H1 (cell line): ENCODE results near the gene CENPV. TPM values are rescaled to one million over a fixed set of nuclear protein-coding genes. Genes with fewer than 3 reads are reported as not detected.

Experiments used
- CTCF ChIA-PET: fragments of 300-600 bp; sonication (Branson Sonifier 250); formaldehyde crosslinking; loops from one replicate; lab custom pipeline; 2021; ENCODE audit not compliant: partially characterized antibody; lab: Charles Lee
- POLR2A ChIA-PET: fragments of 300-600 bp; sonication (Branson Sonifier 250); formaldehyde crosslinking; loops from one replicate; lab custom pipeline; 2021; ENCODE audit warnings: inconsistent platforms; ENCODE audit not compliant: partially characterized antibody; lab: Charles Lee
- DNase-seq, 2 experiments: peaks; one replicate each; pipeline versions ENCODE4 v3.0.0 to v3.0.0-alpha.2; 2010 to 2022; ENCODE audit warnings: low spot score in 2 of 2, low read depth in 1 of 2, mixed read lengths in 1 of 2
- FAIRE-seq: peaks from 2 replicates; lab custom pipeline; 2011; peaks lifted over from hg19 to GRCh38; lab: Jason Lieb, UNC
- H2AFZ ChIP-seq: 2 replicates; pipeline ENCODE4 v1.8.1; 2012; ENCODE audit warnings: low read length, inconsistent platforms
- H2AK5ac ChIP-seq: 2 replicates; pipeline ENCODE4 v1.6.1; 2013; ENCODE audit warnings: low read depth, low read length
- H2BK120ac ChIP-seq: replicated peaks from 2 replicates; pipeline ENCODE3; 2013; ENCODE audit warnings: low read depth, low read length, inconsistent platforms
- H2BK12ac ChIP-seq: 2 replicates; pipeline ENCODE4 v1.6.1; 2013; ENCODE audit warnings: low read depth, low read length
- H2BK15ac ChIP-seq: 2 replicates; pipeline ENCODE4 v1.6.1; 2013; ENCODE audit warnings: low read length
- H2BK20ac ChIP-seq: 2 replicates; pipeline ENCODE4 v1.6.1; 2013; ENCODE audit warnings: low read length
- H2BK5ac ChIP-seq: 2 replicates; pipeline ENCODE4 v1.6.1; 2013; ENCODE audit warnings: low read depth, low read length
- H3K14ac ChIP-seq: 2 replicates; pipeline ENCODE4 v1.6.1; 2013; ENCODE audit warnings: inconsistent platforms; ENCODE audit not compliant: insufficient read length
- H3K18ac ChIP-seq: 2 replicates; pipeline ENCODE4 v1.6.1; 2013; ENCODE audit warnings: low read length; ENCODE audit errors: extremely low read depth
- H3K23ac ChIP-seq: 2 replicates; pipeline ENCODE4 v1.6.1; 2013; ENCODE audit warnings: inconsistent platforms; ENCODE audit not compliant: insufficient read length
- H3K23me2 ChIP-seq: 2 replicates; pipeline ENCODE4 v1.6.1; 2013; ENCODE audit warnings: low read depth, low read length
- H3K27ac ChIP-seq: 2 replicates; pipeline ENCODE4 v1.6.1; 2011; ENCODE audit warnings: low read depth, low read length, inconsistent platforms
- H3K27me3 ChIP-seq, 4 experiments: replicated peaks in 1 of 4; 1 replicate in 1 of 4; 2 replicates in 3 of 4; pipeline versions ENCODE4 v1.6.1 to v1.8.1; 2011 to 2013; ENCODE audit warnings: low read length in 3 of 4, mild to moderate bottlenecking in 3 of 4, inconsistent platforms in 2 of 4, mixed read lengths in 2 of 4, moderate library complexity in 1 of 4; ENCODE audit not compliant: control insufficient read depth in 3 of 4, insufficient read depth in 3 of 4; ENCODE audit errors: extremely low read depth in 1 of 4
- H3K36me3 ChIP-seq, 4 experiments: 2 replicates each; pipeline versions ENCODE4 v1.6.1 to v1.8.1; 2011 to 2013; ENCODE audit warnings: mild to moderate bottlenecking in 4 of 4, low read length in 3 of 4, moderate library complexity in 2 of 4, control low read depth in 1 of 4, inconsistent platforms in 1 of 4; ENCODE audit not compliant: insufficient read depth in 4 of 4, control insufficient read depth in 2 of 4
- H3K4ac ChIP-seq: replicated peaks from 2 replicates; pipeline ENCODE3; 2013; ENCODE audit warnings: low read length, low read depth, mixed read lengths, inconsistent platforms; ENCODE audit not compliant: insufficient read length
- H3K4me1 ChIP-seq, 4 experiments: replicated peaks in 1 of 4; 1 replicate in 1 of 4; 2 replicates in 3 of 4; pipeline versions ENCODE4 v1.6.1 to v1.8.1; 2011 to 2013; ENCODE audit warnings: low read length in 3 of 4, inconsistent platforms in 2 of 4, mixed read lengths in 1 of 4; ENCODE audit not compliant: insufficient read depth in 4 of 4, control insufficient read depth in 3 of 4
- H3K4me2 ChIP-seq, 2 experiments: 2 replicates each; pipeline versions ENCODE4 v1.6.1 to v1.8.1; 2011 to 2013; ENCODE audit warnings: low read depth in 2 of 2, low read length in 2 of 2, control low read depth in 1 of 2, inconsistent platforms in 1 of 2, mild to moderate bottlenecking in 1 of 2; ENCODE audit not compliant: insufficient read depth in 1 of 2
- H3K4me3 ChIP-seq, 4 experiments: fragments of 200-600, 300-600 bp in 1 of 4; sonication (generic), shearing (Covaris generic), sonication (Bioruptor Twin) in 1 of 4; 2 replicates each; pipeline versions ENCODE4 v1.5.1 to v1.8.1; 2011 to 2016; ENCODE audit warnings: low read length in 4 of 4, low read depth in 3 of 4, control low read depth in 2 of 4, inconsistent platforms in 2 of 4, mild to moderate bottlenecking in 2 of 4, mixed read lengths in 1 of 4, moderate library complexity in 1 of 4; ENCODE audit not compliant: insufficient read depth in 2 of 4; ENCODE audit errors: extremely low read depth in 1 of 4
- H3K56ac ChIP-seq: replicated peaks from 2 replicates; pipeline ENCODE3; 2013; ENCODE audit warnings: low read depth, mild to moderate bottlenecking, mixed read lengths, low read length, inconsistent platforms; ENCODE audit not compliant: insufficient read length
- H3K79me1 ChIP-seq: 2 replicates; pipeline ENCODE4 v1.6.1; 2013; ENCODE audit warnings: low read depth, low read length, control low read depth
- H3K79me2 ChIP-seq, 2 experiments: 2 replicates each; pipeline versions ENCODE4 v1.6.1 to v1.8.1; 2012 to 2013; ENCODE audit warnings: low read length in 2 of 2, mild to moderate bottlenecking in 2 of 2, inconsistent platforms in 1 of 2; ENCODE audit not compliant: insufficient read depth in 2 of 2, control insufficient read depth in 1 of 2
- H3K9ac ChIP-seq, 4 experiments: replicated peaks in 1 of 4; 1 replicate in 1 of 4; 2 replicates in 3 of 4; pipeline versions ENCODE4 v1.6.1 to v1.8.1; 2011 to 2013; ENCODE audit warnings: low read depth in 3 of 4, low read length in 3 of 4, control low read depth in 2 of 4, mild to moderate bottlenecking in 2 of 4, moderate library complexity in 2 of 4, inconsistent platforms in 1 of 4; ENCODE audit errors: extremely low read depth in 1 of 4
- H3K9me3 ChIP-seq, 2 experiments: 2 replicates each; pipeline versions ENCODE4 v1.6.1 to v1.8.1; 2012 to 2013; ENCODE audit warnings: mild to moderate bottlenecking in 2 of 2, moderate library complexity in 2 of 2, control low read depth in 1 of 2, inconsistent platforms in 1 of 2, low read depth in 1 of 2, low read length in 1 of 2, mixed read lengths in 1 of 2; ENCODE audit not compliant: insufficient read depth in 2 of 2
- H4K20me1 ChIP-seq, 2 experiments: replicated peaks in 1 of 2; 2 replicates each; pipeline versions ENCODE3 to v1.8.1; 2011 to 2013; ENCODE audit warnings: inconsistent platforms in 2 of 2, low read length in 2 of 2, mild to moderate bottlenecking in 1 of 2; ENCODE audit not compliant: insufficient read depth in 2 of 2, control insufficient read depth in 1 of 2
- H4K5ac ChIP-seq: 2 replicates; pipeline ENCODE4 v1.6.1; 2013; ENCODE audit warnings: low read length, low read depth, mixed read lengths, inconsistent platforms; ENCODE audit not compliant: insufficient read length
- H4K8ac ChIP-seq: 2 replicates; pipeline ENCODE4 v1.8.0; 2013; ENCODE audit warnings: mild to moderate bottlenecking, moderate library complexity, low read length, inconsistent platforms; ENCODE audit not compliant: insufficient read depth; ENCODE audit errors: extremely low read depth
- H4K91ac ChIP-seq: replicated peaks from 2 replicates; pipeline ENCODE3; 2013; ENCODE audit warnings: low read length, mixed read lengths, inconsistent platforms; ENCODE audit not compliant: insufficient read length
- CBX5 ChIP-seq: fragments of 300-800, 300-1000 bp; sonication (generic); IDR thresholded peaks from 2 replicates; pipeline ENCODE4 v1.7.1; 2016; ENCODE audit warnings: antibody characterized with exemption, low read length, low read depth
- EP300 ChIP-seq, 2 experiments: IDR thresholded peaks; 1 replicate in 1 of 2; 2 replicates in 1 of 2; pipeline ENCODE4 v1.6.1; 2011 to 2012; ENCODE audit warnings: low read depth in 2 of 2, low read length in 2 of 2, mild to moderate bottlenecking in 2 of 2, borderline replicate concordance in 1 of 2, inconsistent platforms in 1 of 2, moderate library complexity in 1 of 2
- NANOG ChIP-seq: IDR thresholded peaks from 2 replicates; pipeline ENCODE4 v1.6.1; 2011; ENCODE audit warnings: low read length, low read depth, mild to moderate bottlenecking, inconsistent platforms; ENCODE audit not compliant: insufficient read depth, poor library complexity, severe bottlenecking
- RFX5 ChIP-seq: IDR thresholded peaks from 2 replicates; pipeline ENCODE4 v1.6.1; 2011; ENCODE audit warnings: low read depth, low read length, improper control_type of control experiment, borderline replicate concordance
- SAP30 ChIP-seq: fragments of 300-600 bp; sonication (generic); IDR thresholded peaks from 2 replicates; pipeline ENCODE4 v1.7.1; 2012; ENCODE audit warnings: low read length, moderate library complexity, mild to moderate bottlenecking, inconsistent platforms; ENCODE audit not compliant: insufficient read depth, insufficient replicate concordance
- SIX5 ChIP-seq: IDR thresholded peaks from 2 replicates; pipeline ENCODE4 v1.6.1; 2011; ENCODE audit warnings: mild to moderate bottlenecking, low read depth, low read length
- YY1 ChIP-seq: IDR thresholded peaks from 2 replicates; pipeline ENCODE4 v1.6.1; 2011; ENCODE audit warnings: low read depth, mild to moderate bottlenecking, low read length
- WGBS, 2 experiments: shearing (Covaris generic) in 1 of 2; methylation state at CpG; one replicate each; pipeline versions ENCODE4 v1.1.6 to v1.1.7; 2013 to 2015; ENCODE audit warnings: low lambda C conversion rate in 2 of 2, mixed read lengths in 2 of 2, inconsistent platforms in 1 of 2, low coverage in 1 of 2, missing lambda C conversion rate in 1 of 2; ENCODE audit not compliant: insufficient replicate concordance in 2 of 2, insufficient coverage in 1 of 2, insufficient read length in 1 of 2; ENCODE audit errors: extremely low coverage in 1 of 2, missing lambda C conversion rate in 1 of 2; 5-methylcytosine and 5-hydroxymethylcytosine counted together
- polyA plus RNA-seq, 7 experiments: library from polyadenylated mRNA; depleted of rRNA in 3 of 7; stranded (reverse) in 5 of 7; unstranded in 2 of 7; fragments of >200 nt in 5 of 7; fragments of 200-250 nt in 2 of 7; gene quantifications; 1 replicate in 5 of 7; 2 replicates in 1 of 7; 4 replicates in 1 of 7; pipeline versions ENCODE4 v1.2.1 to v1.2.3, GENCODE V29; 2011 to 2013; ENCODE audit warnings: missing spikeins in 2 of 7, mixed read lengths in 2 of 7
- total RNA-seq: library from RNA; stranded (reverse); fragmentation: NEBNext Ultra II Directional; extraction: Animal tissue kit (Norgen Biotek cat#: 25700); gene quantifications from 2 replicates; pipeline ENCODE4 v1.2.1, GENCODE V29; 2021
- TF ChIP-seq, protein P1 (sequence below), 3 experiments: IDR thresholded peaks; 1 replicate in 2 of 3; 2 replicates in 1 of 3; pipeline versions ENCODE4 v1.5.1 to v1.6.1; 2011; ENCODE audit warnings: low read length in 3 of 3, mild to moderate bottlenecking in 3 of 3, inconsistent platforms in 2 of 3, low read depth in 1 of 3, moderate library complexity in 1 of 3; ENCODE audit not compliant: insufficient read depth in 1 of 3; ENCODE audit errors: control extremely low read depth in 1 of 3

The CENPV gene
- total and polyA plus RNA-seq, 2 of the 8 experiments (the other 6 are each of a cell fraction or from before 2014, with no cell fraction given) = 249 to 260 TPM

DNA sequence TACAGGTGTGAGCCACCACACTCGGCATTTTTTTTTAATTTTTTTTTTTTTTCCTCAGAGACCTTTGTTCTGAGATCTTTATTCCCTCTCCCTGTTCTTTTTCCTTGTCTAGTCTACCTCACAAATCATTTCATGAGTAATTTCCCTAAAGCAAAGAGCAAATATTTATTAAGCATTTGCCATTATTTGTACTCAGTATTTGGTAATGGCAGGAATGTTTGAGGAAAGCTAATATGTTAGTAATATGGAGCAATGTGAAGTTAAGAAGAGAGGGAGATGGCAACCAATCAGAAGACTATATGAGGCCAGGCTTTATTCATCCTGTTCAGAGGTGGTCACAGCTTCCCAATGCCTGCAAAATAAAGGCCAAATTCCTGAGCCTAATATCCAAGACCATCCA lies 13.3 kb downstream of the CENPV start:
- peaks cover 0 to 2% of the 10 kb centered on the region in 2 experiments for H4K20me1 ChIP-seq
- H3K9me3 ChIP-seq = no peaks in the 10 kb centered on the region
- no peak overlapping the region for H3K27ac ChIP-seq
- no peak overlapping the region for H2BK120ac ChIP-seq
- FAIRE-seq (no peak), DNase-seq (no peak)
- H4K5ac ChIP-seq = no peak overlapping the region
- no peak overlapping the region for H4K8ac ChIP-seq
- peaks cover 2 to 27% (median 16%) of the 10 kb centered on the region in 4 experiments; a peak in 6 of 8 replicates for H3K36me3 ChIP-seq
- H3K79me1 ChIP-seq = no peaks in the 10 kb centered on the region
- POLR2A ChIA-PET = interaction anchor here (8.1 kb wide), 1 partner anchor 12 kb away, joined by 71 read pairs; the partner anchor contains the start of gene CENPV
- no peak overlapping the region for H2BK5ac ChIP-seq
- H3K14ac ChIP-seq = no peak overlapping the region
- no peak overlapping the region for H2AK5ac ChIP-seq
- H2BK20ac ChIP-seq = no peak overlapping the region
- WGBS, 2 experiments = 100% methylated on average over 1 of the region's 1 CpG; no CpG with 5 or more reads in 1 of the 2 experiments
- no peaks in the 10 kb centered on the region for H3K23me2 ChIP-seq
- no peak overlapping the region for H3K23ac ChIP-seq
- H3K56ac ChIP-seq = no peak overlapping the region
- CTCF ChIA-PET = interaction anchor here (0.6 to 1.5 kb wide), 2 partner anchors 25 to 50 kb away, joined by 3 to 6 read pairs; no protein-coding TSS in a partner anchor
- H3K9ac ChIP-seq = no peak overlapping the region
- H3K4me3 ChIP-seq = no peak overlapping the region
- no peak overlapping the region for H2BK12ac ChIP-seq
- no peak overlapping the region for H3K4me2 ChIP-seq
- H3K79me2 ChIP-seq = no peaks in the 10 kb centered on the region
- H4K91ac ChIP-seq = no peak overlapping the region
- H3K18ac ChIP-seq = no peak overlapping the region
- no peak overlapping the region for H3K4ac ChIP-seq
- H3K27me3 ChIP-seq = no peaks in the 10 kb centered on the region
- H2AFZ ChIP-seq = no peak overlapping the region
- H2BK15ac ChIP-seq = no peak overlapping the region
- H3K4me1 ChIP-seq = no peaks in the 10 kb centered on the region
- no peak for TF ChIP-seq SAP30
- TF ChIP-seq RFX5 = no peak
- no peak for TF ChIP-seq NANOG
- no peak for TF ChIP-seq CBX5
- TF ChIP-seq YY1 = no peak
- no peak for TF ChIP-seq EP300 (IDR thresholded peaks at IDR 0.05; ENCODE audit: borderline replicate concordance in 1 of 2, low read depth in 2 of 2, low read length in 2 of 2)
- TF ChIP-seq SIX5 = no peak
- TF ChIP-seq, protein P1, sequence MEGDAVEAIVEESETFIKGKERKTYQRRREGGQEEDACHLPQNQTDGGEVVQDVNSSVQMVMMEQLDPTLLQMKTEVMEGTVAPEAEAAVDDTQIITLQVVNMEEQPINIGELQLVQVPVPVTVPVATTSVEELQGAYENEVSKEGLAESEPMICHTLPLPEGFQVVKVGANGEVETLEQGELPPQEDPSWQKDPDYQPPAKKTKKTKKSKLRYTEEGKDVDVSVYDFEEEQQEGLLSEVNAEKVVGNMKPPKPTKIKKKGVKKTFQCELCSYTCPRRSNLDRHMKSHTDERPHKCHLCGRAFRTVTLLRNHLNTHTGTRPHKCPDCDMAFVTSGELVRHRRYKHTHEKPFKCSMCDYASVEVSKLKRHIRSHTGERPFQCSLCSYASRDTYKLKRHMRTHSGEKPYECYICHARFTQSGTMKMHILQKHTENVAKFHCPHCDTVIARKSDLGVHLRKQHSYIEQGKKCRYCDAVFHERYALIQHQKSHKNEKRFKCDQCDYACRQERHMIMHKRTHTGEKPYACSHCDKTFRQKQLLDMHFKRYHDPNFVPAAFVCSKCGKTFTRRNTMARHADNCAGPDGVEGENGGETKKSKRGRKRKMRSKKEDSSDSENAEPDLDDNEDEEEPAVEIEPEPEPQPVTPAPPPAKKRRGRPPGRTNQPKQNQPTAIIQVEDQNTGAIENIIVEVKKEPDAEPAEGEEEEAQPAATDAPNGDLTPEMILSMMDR (IDR thresholded peaks at IDR 0.05; ENCODE audit: control extremely low read depth in 1 of 3, insufficient read depth in 1 of 3, low read depth in 1 of 3, low read length in 3 of 3) = no peak
